Neural progenitor cell (in vitro differentiated cells): ENCODE data around the gene CXCL1. TPM values are rescaled to one million over a fixed set of nuclear protein-coding genes. Genes with fewer than 3 reads are reported as not detected.

Source experiments
- DNase-seq: peaks from one replicate; pipeline ENCODE4 v3.0.0-alpha.2; 2016; ENCODE audit warnings: low spot score
- H2AFZ ChIP-seq: fragments of 200-600 bp; sonication (generic); replicated peaks from 2 replicates; pipeline ENCODE4 v1.6.1; 2016; ENCODE audit warnings: antibody characterized with exemption
- H3F3A ChIP-seq: fragments of 200-600 bp; sonication (generic); 2 replicates; pipeline ENCODE4 v1.6.1; 2016; ENCODE audit warnings: antibody characterized with exemption, low read depth
- H3K27ac ChIP-seq: fragments of 200-600 bp; sonication (generic); 2 replicates; pipeline ENCODE4 v1.5.1; 2016; ENCODE audit warnings: mild to moderate bottlenecking
- H3K27me3 ChIP-seq: fragments of 200-600 bp; sonication (generic); 2 replicates; pipeline ENCODE4 v1.6.1; 2016; ENCODE audit warnings: mild to moderate bottlenecking, moderate library complexity
- H3K36me3 ChIP-seq: fragments of 200-600 bp; sonication (generic); 2 replicates; pipeline ENCODE4 v1.5.1; 2016
- H3K4me1 ChIP-seq: fragments of 200-600 bp; sonication (generic); 2 replicates; pipeline ENCODE4 v1.6.1; 2016; ENCODE audit warnings: mixed run types
- H3K4me2 ChIP-seq: fragments of 200-600 bp; sonication (generic); 2 replicates; pipeline ENCODE4 v1.6.1; 2016
- H3K4me3 ChIP-seq: fragments of 200-600 bp; sonication (generic); 2 replicates; pipeline ENCODE4 v1.5.1; 2016
- H3K79me2 ChIP-seq: fragments of 200-600 bp; sonication (generic); 2 replicates; pipeline ENCODE4 v1.6.1; 2016; ENCODE audit warnings: low read depth
- H3K9ac ChIP-seq: fragments of 200-600 bp; sonication (generic); 2 replicates; pipeline ENCODE4 v1.6.1; 2016
- H3K9me3 ChIP-seq: fragments of 200-600 bp; sonication (generic); 2 replicates; pipeline ENCODE4 v1.5.1; 2016; ENCODE audit warnings: low read depth
- H4K20me1 ChIP-seq: fragments of 200-600 bp; sonication (generic); 2 replicates; pipeline ENCODE4 v1.6.1; 2016; ENCODE audit warnings: low read depth
- H3K27ac Mint-ChIP-seq: 3 replicates; pipeline ENCODE4 v1.8.0; 2021; ENCODE audit warnings: mixed read lengths
- H3K27me3 Mint-ChIP-seq: 2 replicates; pipeline ENCODE4 v1.8.0; 2022; ENCODE audit warnings: low read depth, mild to moderate bottlenecking, inconsistent platforms, moderate library complexity, mixed read lengths; ENCODE audit not compliant: insufficient read depth
- H3K36me3 Mint-ChIP-seq: 3 replicates; pipeline ENCODE4 v1.8.0; 2021; ENCODE audit warnings: mixed read lengths
- H3K4me1 Mint-ChIP-seq: 3 replicates; pipeline ENCODE4 v1.8.0; 2021; ENCODE audit warnings: mixed read lengths
- H3K4me3 Mint-ChIP-seq: 3 replicates; pipeline ENCODE4 v1.8.0; 2021; ENCODE audit warnings: mild to moderate bottlenecking, moderate library complexity, mixed read lengths
- H3K9me3 Mint-ChIP-seq: 3 replicates; pipeline ENCODE4 v1.8.0; 2020; ENCODE audit warnings: mixed read lengths
- EZH2 ChIP-seq: fragments of 200-600 bp; sonication (generic); IDR thresholded peaks from 2 replicates; pipeline ENCODE4 v1.6.1; 2017; ENCODE audit warnings: antibody characterized with exemption, mild to moderate bottlenecking, moderate library complexity
- EZH2phosphoT487 ChIP-seq: fragments of 200-600 bp; sonication (generic); IDR thresholded peaks from 2 replicates; pipeline ENCODE4 v1.6.1; 2017; ENCODE audit warnings: antibody characterized with exemption
- total RNA-seq: library from RNA; depleted of rRNA; stranded (reverse); fragments of >200 nt; gene quantifications from 2 replicates; pipeline ENCODE4 v1.2.3, GENCODE V29; 2015; ENCODE audit warnings: low replicate concordance
- TF ChIP-seq, protein P1 (sequence below): fragments of 200-600 bp; sonication (generic); IDR thresholded peaks from 2 replicates; pipeline ENCODE4 v1.5.1; 2017; ENCODE audit warnings: antibody characterized with exemption, mild to moderate bottlenecking

The CXCL1 gene
- total RNA-seq, 1 donor from 2014 or later, result not detected

DNA sequence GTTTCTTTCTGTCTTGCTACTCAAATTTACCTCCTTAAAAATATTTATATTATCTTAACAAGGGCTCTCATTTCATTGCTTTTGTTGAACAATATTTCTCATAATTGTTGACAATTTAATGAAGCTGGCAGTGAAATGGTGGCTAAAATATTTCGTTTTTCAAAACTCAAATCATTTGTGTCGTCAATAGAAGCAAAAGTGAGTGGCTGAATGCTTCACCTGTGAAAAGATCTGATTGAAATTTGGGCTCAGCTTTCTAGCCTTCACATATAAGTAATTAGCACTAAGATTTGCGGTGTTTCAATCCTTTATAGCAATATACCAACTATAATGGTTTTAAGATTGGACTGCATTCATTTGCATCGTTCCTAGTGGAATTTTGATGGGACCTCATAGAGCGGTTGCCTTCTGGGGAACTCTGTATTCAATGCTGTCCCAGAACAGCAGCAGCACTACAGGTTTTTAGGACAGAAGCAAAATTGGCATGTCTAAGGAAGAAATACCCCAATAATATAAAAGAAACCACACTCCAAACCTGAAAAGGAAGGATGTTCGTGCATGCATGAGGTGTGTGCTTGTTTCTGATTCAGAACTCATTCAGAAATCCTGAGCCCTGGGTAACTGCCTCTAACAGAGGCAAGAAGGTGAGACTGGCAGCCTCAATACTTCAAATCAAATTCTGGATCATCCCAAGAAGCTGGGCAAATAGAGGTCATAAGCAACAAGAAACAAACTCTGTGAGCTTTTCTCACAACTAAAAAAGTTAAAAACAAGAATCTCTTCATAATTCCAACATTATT is 2.5 kb downstream of the CXCL1 start:
- Histone ChIP-seq H3K27ac (no peak overlapping the region), H3F3A (no peaks in the 10 kb centered on the region), H3K9ac (no peak overlapping the region), H3K36me3 (no peaks in the 10 kb centered on the region), H3K4me3 (no peak overlapping the region), H3K79me2 (no peaks in the 10 kb centered on the region), H3K9me3 (no peaks in the 10 kb centered on the region), H2AFZ (no peak overlapping the region), H3K27me3 (peaks cover 56% of the 10 kb centered on the region), H3K4me1 (no peaks in the 10 kb centered on the region), H3K4me2 (no peak overlapping the region), H4K20me1 (no peaks in the 10 kb centered on the region)
- H3K27me3 Mint-ChIP-seq, result peaks cover 3% of the 10 kb centered on the region
- H3K9me3 Mint-ChIP-seq, result no peaks in the 10 kb centered on the region
- no peak overlapping the region for H3K27ac Mint-ChIP-seq
- H3K4me3 Mint-ChIP-seq, result no peak overlapping the region
- TF ChIP-seq EZH2phosphoT487 (no peak), EZH2 (no peak)
- TF ChIP-seq, protein P1, sequence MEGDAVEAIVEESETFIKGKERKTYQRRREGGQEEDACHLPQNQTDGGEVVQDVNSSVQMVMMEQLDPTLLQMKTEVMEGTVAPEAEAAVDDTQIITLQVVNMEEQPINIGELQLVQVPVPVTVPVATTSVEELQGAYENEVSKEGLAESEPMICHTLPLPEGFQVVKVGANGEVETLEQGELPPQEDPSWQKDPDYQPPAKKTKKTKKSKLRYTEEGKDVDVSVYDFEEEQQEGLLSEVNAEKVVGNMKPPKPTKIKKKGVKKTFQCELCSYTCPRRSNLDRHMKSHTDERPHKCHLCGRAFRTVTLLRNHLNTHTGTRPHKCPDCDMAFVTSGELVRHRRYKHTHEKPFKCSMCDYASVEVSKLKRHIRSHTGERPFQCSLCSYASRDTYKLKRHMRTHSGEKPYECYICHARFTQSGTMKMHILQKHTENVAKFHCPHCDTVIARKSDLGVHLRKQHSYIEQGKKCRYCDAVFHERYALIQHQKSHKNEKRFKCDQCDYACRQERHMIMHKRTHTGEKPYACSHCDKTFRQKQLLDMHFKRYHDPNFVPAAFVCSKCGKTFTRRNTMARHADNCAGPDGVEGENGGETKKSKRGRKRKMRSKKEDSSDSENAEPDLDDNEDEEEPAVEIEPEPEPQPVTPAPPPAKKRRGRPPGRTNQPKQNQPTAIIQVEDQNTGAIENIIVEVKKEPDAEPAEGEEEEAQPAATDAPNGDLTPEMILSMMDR, result no peak
- H3K36me3 Mint-ChIP-seq, result no peaks in the 10 kb centered on the region
- H3K4me1 Mint-ChIP-seq, result peaks cover 4% of the 10 kb centered on the region
- DNase-seq, result no peak

DNA sequence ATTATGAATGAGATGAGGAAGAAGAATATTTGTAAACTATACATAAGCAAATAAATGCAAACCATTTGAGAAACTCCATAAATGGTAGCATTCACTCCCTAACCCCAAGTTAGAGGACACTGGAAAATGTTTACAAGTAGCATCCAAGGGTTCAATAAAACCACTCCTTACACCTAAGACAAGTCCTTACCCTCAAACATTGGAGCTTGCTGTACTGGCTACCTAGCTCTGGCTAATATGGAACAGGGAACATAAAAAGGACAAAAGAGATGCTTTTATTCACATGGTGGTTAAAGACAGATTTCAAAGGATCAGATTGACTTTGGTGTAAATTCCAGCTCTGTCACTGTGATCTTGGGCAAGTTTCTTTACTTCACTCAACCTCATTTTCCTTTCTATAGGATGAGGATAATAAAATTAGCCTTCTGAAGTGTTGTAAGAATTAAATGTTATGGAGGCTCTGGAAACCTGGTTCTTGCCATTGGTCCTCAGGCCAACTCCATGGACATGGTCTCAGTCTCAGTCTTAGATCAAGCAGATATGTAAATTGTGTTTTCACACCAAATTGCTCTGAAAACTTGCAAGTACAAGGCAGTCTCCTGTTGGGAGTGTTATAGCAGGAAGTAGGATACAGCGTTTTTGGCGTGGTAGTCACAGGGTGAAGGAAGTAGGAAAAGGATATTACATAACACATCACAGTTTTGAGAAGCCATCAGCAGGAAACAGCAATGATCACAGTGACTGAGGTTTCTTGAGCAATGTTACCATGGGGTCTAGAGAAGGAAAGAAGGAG is 3.3 kb downstream of the CXCL1 start:
- H4K20me1 ChIP-seq, result no peaks in the 10 kb centered on the region
- no peaks in the 10 kb centered on the region for H3K4me1 ChIP-seq
- Mint-ChIP-seq H3K36me3 (no peaks in the 10 kb centered on the region), H3K4me3 (no peak overlapping the region), H3K9me3 (no peaks in the 10 kb centered on the region), H3K27me3 (peaks cover 3% of the 10 kb centered on the region), H3K27ac (no peak overlapping the region), H3K4me1 (peaks cover 4% of the 10 kb centered on the region)
- DNase-seq, result no peak
- peaks cover 49% of the 10 kb centered on the region for H3K27me3 ChIP-seq
- no peaks in the 10 kb centered on the region for H3K9me3 ChIP-seq
- no peaks in the 10 kb centered on the region for H3K36me3 ChIP-seq
- no peaks in the 10 kb centered on the region for H3F3A ChIP-seq
- TF ChIP-seq, protein P1, result no peak
- no peak for TF ChIP-seq EZH2phosphoT487
- no peak for TF ChIP-seq EZH2
- no peaks in the 10 kb centered on the region for H3K79me2 ChIP-seq
- no peak overlapping the region for H3K4me3 ChIP-seq
- H3K27ac ChIP-seq, result no peak overlapping the region
- H3K4me2 ChIP-seq, result no peak overlapping the region
- H2AFZ ChIP-seq, result no peak overlapping the region
- no peak overlapping the region for H3K9ac ChIP-seq

DNA sequence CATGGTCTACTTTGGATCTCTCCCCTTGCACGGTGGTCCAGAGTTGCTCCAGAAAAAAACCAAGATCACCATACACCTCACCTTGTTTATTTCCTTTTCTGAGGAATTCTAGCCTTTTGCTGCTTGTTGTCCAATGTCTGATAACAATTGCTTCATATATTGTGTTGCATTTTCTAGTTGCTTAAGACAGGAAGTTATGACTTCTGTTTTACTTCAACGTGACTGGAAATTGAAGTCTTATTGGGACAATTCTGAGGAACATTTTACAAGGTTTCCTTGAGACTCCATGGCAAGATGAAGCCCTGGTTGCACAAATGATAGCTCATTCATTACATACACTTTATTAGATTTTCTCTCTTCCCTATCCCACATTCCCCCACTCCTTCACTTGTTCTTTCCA is 5.2 kb downstream of the CXCL1 start:
- H3K27me3 Mint-ChIP-seq, result peaks cover 3% of the 10 kb centered on the region
- H3K4me3 ChIP-seq, result no peak overlapping the region
- H3K9me3 Mint-ChIP-seq, result no peaks in the 10 kb centered on the region

More for the DNA sequence above, 5.2 kb downstream of the CXCL1 start:
- Histone ChIP-seq H3K27me3 (peaks cover 31% of the 10 kb centered on the region), H3K4me1 (no peaks in the 10 kb centered on the region), H3K9ac (no peak overlapping the region), H3K79me2 (no peaks in the 10 kb centered on the region), H3F3A (no peaks in the 10 kb centered on the region), H3K9me3 (no peaks in the 10 kb centered on the region), H3K4me2 (no peak overlapping the region), H3K36me3 (no peaks in the 10 kb centered on the region), H4K20me1 (no peaks in the 10 kb centered on the region), H2AFZ (no peak overlapping the region), H3K27ac (no peak overlapping the region)
- DNase-seq, result no peak
- Mint-ChIP-seq H3K4me1 (peaks cover 4% of the 10 kb centered on the region), H3K36me3 (no peaks in the 10 kb centered on the region), H3K27ac (no peak overlapping the region), H3K4me3 (no peak overlapping the region)
- TF ChIP-seq, protein P1, result no peak
- no peak for TF ChIP-seq EZH2
- TF ChIP-seq EZH2phosphoT487, result no peak
